Endothelial cell of umbilical vein (primary cell): ENCODE results near the gene CCDC7. TPM values are rescaled to one million over a fixed set of nuclear protein-coding genes. Genes with fewer than 3 reads are reported as not detected.

Experiments
- BruUV-seq: library from RNA; stranded (reverse); fragments of 400-500 nt; replicated peaks from 2 replicates; lab custom pipeline; 2021; lab: Mats Ljungman, UMichigan
- CTCF ChIA-PET: fragments of 300-600, 350-600 bp; sonication (Branson Sonifier 250); formaldehyde crosslinking; loops from one replicate; lab custom pipeline; 2021; ENCODE audit warnings: antibody characterized with exemption, inconsistent platforms; lab: Charles Lee
- POLR2A ChIA-PET: fragments of 300-600, 350-600 bp; sonication (Branson Sonifier 250); formaldehyde crosslinking; loops from one replicate; lab custom pipeline; 2021; ENCODE audit warnings: antibody characterized with exemption, inconsistent platforms; lab: Charles Lee
- DNase-seq: peaks from one replicate; pipeline ENCODE4 v3.0.0-alpha.2; 2011; ENCODE audit warnings: low read depth, low spot score
- FAIRE-seq: peaks from 2 replicates; lab custom pipeline; 2011; peaks lifted over from hg19 to GRCh38; lab: Jason Lieb, UNC
- H2AFZ ChIP-seq: 2 replicates; pipeline ENCODE4 v1.6.0; 2012; ENCODE audit warnings: low read depth, low read length, control low read depth, inconsistent platforms
- H3K27ac ChIP-seq: 2 replicates; pipeline ENCODE4 v1.5.1; 2011; ENCODE audit warnings: low read depth, mild to moderate bottlenecking, control low read depth, low read length, moderate library complexity; ENCODE audit not compliant: insufficient read depth
- H3K27me3 ChIP-seq, 2 experiments: 2 replicates each; pipeline versions ENCODE4 v1.6.0 to v1.6.1; 2011; ENCODE audit warnings: low read length in 2 of 2, mixed read lengths in 1 of 2; ENCODE audit not compliant: control insufficient read depth in 2 of 2, insufficient read depth in 2 of 2
- H3K36me3 ChIP-seq, 2 experiments: 2 replicates in 1 of 2; 3 replicates in 1 of 2; pipeline ENCODE4 v1.5.1; 2011; ENCODE audit warnings: low read length in 2 of 2, mild to moderate bottlenecking in 1 of 2, moderate library complexity in 1 of 2; ENCODE audit not compliant: control insufficient read depth in 2 of 2, insufficient read depth in 2 of 2; ENCODE audit errors: extremely low read depth in 1 of 2
- H3K4me1 ChIP-seq: 3 replicates; pipeline ENCODE4 v1.5.1; 2011; ENCODE audit warnings: mild to moderate bottlenecking, low read length; ENCODE audit not compliant: control insufficient read depth, insufficient read depth; ENCODE audit errors: extremely low read depth
- H3K4me2 ChIP-seq: 2 replicates; pipeline ENCODE4 v1.6.1; 2011; ENCODE audit warnings: low read length, control low read depth, mixed read lengths; ENCODE audit not compliant: insufficient read depth
- H3K4me3 ChIP-seq, 3 experiments: fragments of 200-600 bp in 1 of 3; sonication (generic), shearing (Covaris generic) in 1 of 3; replicated peaks in 1 of 3; 2 replicates each; pipeline ENCODE4 v1.5.1; 2011 to 2016; ENCODE audit warnings: control low read depth in 3 of 3, low read length in 3 of 3, mild to moderate bottlenecking in 2 of 3, inconsistent platforms in 1 of 3, low read depth in 1 of 3, moderate library complexity in 1 of 3; ENCODE audit not compliant: insufficient read depth in 1 of 3
- H3K79me2 ChIP-seq: 2 replicates; pipeline ENCODE4 v1.6.0; 2012; ENCODE audit warnings: low read length, inconsistent platforms; ENCODE audit not compliant: control insufficient read depth, insufficient read depth
- H3K9ac ChIP-seq: replicated peaks from 2 replicates; pipeline ENCODE3; 2011; ENCODE audit warnings: low read length, control low read depth; ENCODE audit not compliant: insufficient read depth; ENCODE audit errors: extremely low read depth
- H3K9me1 ChIP-seq: replicated peaks from 3 replicates; pipeline ENCODE4 v1.6.0; 2011; ENCODE audit warnings: mild to moderate bottlenecking, low read length; ENCODE audit not compliant: control insufficient read depth, insufficient read depth; ENCODE audit errors: extremely low read depth
- H3K9me3 ChIP-seq: replicated peaks from 2 replicates; pipeline ENCODE4 v1.5.1; 2012; ENCODE audit warnings: low read length, inconsistent platforms; ENCODE audit not compliant: control insufficient read depth, insufficient read depth
- H4K20me1 ChIP-seq: replicated peaks from 2 replicates; pipeline ENCODE3; 2011; ENCODE audit warnings: mild to moderate bottlenecking, low read length; ENCODE audit not compliant: control insufficient read depth, insufficient read depth; ENCODE audit errors: extremely low read depth
- CTCF ChIP-seq, 2 donors: IDR thresholded peaks; 1 replicate in 1 of 2; 2 replicates in 1 of 2; pipeline ENCODE4 v1.5.1; 2011; ENCODE audit warnings: low read length in 2 of 2, mild to moderate bottlenecking in 2 of 2, moderate library complexity in 2 of 2, control low read depth in 1 of 2, inconsistent platforms in 1 of 2, low read depth in 1 of 2; ENCODE audit not compliant: insufficient read depth in 1 of 2; ENCODE audit errors: extremely low read depth in 1 of 2
- EZH2 ChIP-seq: IDR thresholded peaks from 2 replicates; pipeline ENCODE4 v1.6.1; 2012; ENCODE audit warnings: borderline replicate concordance, low read depth, mild to moderate bottlenecking, moderate library complexity, low read length, inconsistent platforms; ENCODE audit not compliant: severe bottlenecking
- FOS ChIP-seq: IDR thresholded peaks from 2 replicates; pipeline ENCODE4 v1.6.1; 2011; ENCODE audit warnings: mild to moderate bottlenecking, low read length, moderate library complexity, borderline replicate concordance; ENCODE audit not compliant: insufficient read depth
- GATA2 ChIP-seq: IDR thresholded peaks from 2 replicates; pipeline ENCODE4 v1.7.0; 2011; ENCODE audit warnings: low read depth, mild to moderate bottlenecking, moderate library complexity, mixed read lengths, low read length; ENCODE audit not compliant: insufficient read length, insufficient read depth
- JUN ChIP-seq: IDR thresholded peaks from 2 replicates; pipeline ENCODE4 v1.6.1; 2011; ENCODE audit warnings: borderline replicate concordance, low read depth; ENCODE audit not compliant: insufficient read length, insufficient read depth
- MAX ChIP-seq: IDR thresholded peaks from 2 replicates; pipeline ENCODE4 v1.6.1; 2011; ENCODE audit not compliant: insufficient read depth, insufficient read length
- MYC ChIP-seq: IDR thresholded peaks from one replicate; pipeline ENCODE4 v1.6.1; 2011; ENCODE audit warnings: mild to moderate bottlenecking, low read depth, low read length
- POLR2A ChIP-seq: IDR thresholded peaks from 2 replicates; pipeline ENCODE4 v1.6.1; 2012; ENCODE audit warnings: low read depth, mild to moderate bottlenecking, control low read depth, low read length
- POLR2AphosphoS5 ChIP-seq: IDR thresholded peaks from 2 replicates; pipeline ENCODE4 v1.6.1; 2012; ENCODE audit warnings: low read depth, mild to moderate bottlenecking, control low read depth, low read length, moderate library complexity; ENCODE audit not compliant: insufficient read depth
- dilution Hi-C: fragments of 300-500 bp; cut with MboI; formaldehyde crosslinking; loops from one replicate; pipeline ENCODE4 v1.15.0; 2019; ENCODE audit warnings: low sequenced_read_pairs; ENCODE audit not compliant: extremely low pct_ligation_motif_present
- intact Hi-C: fragments of 100-400 bp; cut with micrococcal nuclease; formaldehyde crosslinking; loops from one replicate; pipeline ENCODE4 v1.10.0; 2022
- polyA plus RNA-seq, 4 experiments: library from polyadenylated mRNA; depleted of rRNA in 3 of 4; stranded (reverse) in 3 of 4; unstranded in 1 of 4; fragments of >200 nt; gene quantifications; 2 replicates each; pipeline versions ENCODE4 v1.2.1 to v1.2.3, GENCODE V29; 2011 to 2012; ENCODE audit warnings: missing spikeins in 1 of 4
- total RNA-seq: library from RNA; stranded (reverse); gene quantifications from 2 replicates; pipeline ENCODE4 v1.2.3, GENCODE V29; 2021

The CCDC7 gene
- total and polyA plus RNA-seq, 2 donors (not counting 3 experiments of a cell fraction or from before 2014, with no cell fraction given): 0.35 to 8.2 TPM

- Histone ChIP-seq H3K9me3 (no peaks in the 10 kb centered on the region), H3K4me1 (no peaks in the 10 kb centered on the region), H3K79me2 (no peaks in the 10 kb centered on the region), H3K4me2 (no peak overlapping the region), H3K9me1 (no peaks in the 10 kb centered on the region), H3K36me3 (no peaks in the 10 kb centered on the region), H3K27me3 (no peaks in the 10 kb centered on the region), H3K4me3 (no peak overlapping the region), H4K20me1 (no peaks in the 10 kb centered on the region), H3K9ac (no peak overlapping the region), H2AFZ (no peak overlapping the region), H3K27ac (no peak overlapping the region)
- no peak for TF ChIP-seq JUN
- TF ChIP-seq MYC: no peak
- no peak for TF ChIP-seq CTCF (IDR thresholded peaks at IDR 0.05; ENCODE audit: extremely low read depth in 1 of 2, insufficient read depth in 1 of 2, low read depth in 1 of 2, low read length in 2 of 2)
- TF ChIP-seq GATA2: no peak
- TF ChIP-seq FOS: no peak
- TF ChIP-seq EZH2: no peak
- no peak for TF ChIP-seq MAX
- no peak for TF ChIP-seq POLR2AphosphoS5
- TF ChIP-seq POLR2A: no peak
- dilution Hi-C loops: no loop called here
- ChIA-PET CTCF (no interaction called here), POLR2A (no interaction called here)
- intact Hi-C loops: no loop called here
- DNase-seq (no peak), FAIRE-seq (no peak)
- no TSS peak for BruUV-seq
These were observed 300.9 kb downstream of the CCDC7 start for GRCh38 chr10:32746869-32747268.
